HG03139 (cell line): ENCODE measurements around the gene ACER3.
A peak's percentile ranks its signal among the peaks of the same experiment; 100 is the strongest.
"Not testable (repeated sequence)": the region's sequence is repeated elsewhere in the genome, so short reads cannot be mapped to it uniquely, and the experiment has no call there.

Experiments
- ATAC-seq: cut with Tn5 transposase; IDR thresholded peaks from one replicate; pipeline ENCODE4 v1.9.1; 2021; ENCODE audit not compliant: unreplicated experiment

The ACER3 gene

DNA sequence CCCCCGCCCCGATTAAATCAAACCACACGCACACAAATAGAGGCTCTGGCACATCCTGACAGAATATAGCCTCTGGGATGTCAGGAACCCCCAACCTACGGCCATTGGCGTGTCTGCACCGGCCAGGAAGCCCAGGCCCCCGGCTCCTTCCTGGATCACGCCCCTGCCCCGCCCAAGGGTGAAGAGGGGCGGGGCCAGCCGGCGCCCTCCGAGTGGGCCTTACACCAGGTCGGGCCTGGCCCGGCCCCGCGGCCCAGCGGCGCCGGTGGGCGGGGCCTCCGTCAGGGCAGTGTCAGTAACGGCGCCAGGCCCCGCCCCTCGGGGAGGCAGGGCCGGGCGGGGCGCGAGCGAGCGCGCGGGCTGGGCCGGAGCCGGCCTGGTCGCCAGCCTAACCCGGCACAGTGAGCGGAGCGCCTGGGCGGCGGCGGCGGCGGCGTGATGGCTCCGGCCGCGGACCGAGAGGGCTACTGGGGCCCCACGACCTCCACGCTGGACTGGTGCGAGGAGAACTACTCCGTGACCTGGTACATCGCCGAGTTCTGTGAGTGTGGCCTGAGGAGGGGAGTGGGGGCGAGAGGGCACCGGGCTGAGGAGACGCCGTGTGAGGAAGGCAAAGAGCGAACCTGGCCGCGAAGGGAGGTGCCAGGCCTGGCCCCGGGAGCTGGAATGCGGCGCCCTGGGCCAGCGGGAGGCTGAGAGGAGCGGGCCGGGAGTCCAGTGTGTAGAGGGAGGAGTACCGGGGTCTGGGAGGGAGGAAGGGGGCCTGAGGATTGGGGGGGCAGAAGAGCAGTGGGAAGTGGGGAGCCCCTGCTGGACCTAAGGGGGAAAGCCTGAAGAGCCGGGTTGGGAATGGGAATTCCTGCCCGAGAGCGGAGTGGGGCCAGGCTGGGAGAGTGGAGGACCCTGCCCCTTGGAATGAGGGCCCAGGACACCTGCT, at the start of gene ACER3:
ACER3 (plus strand) TSS at position 380 of the 937 bp plus-strand sequence; CDS start at position 439, 59 bp downstream.
- peak; percentile 95 for ATAC-seq

DNA sequence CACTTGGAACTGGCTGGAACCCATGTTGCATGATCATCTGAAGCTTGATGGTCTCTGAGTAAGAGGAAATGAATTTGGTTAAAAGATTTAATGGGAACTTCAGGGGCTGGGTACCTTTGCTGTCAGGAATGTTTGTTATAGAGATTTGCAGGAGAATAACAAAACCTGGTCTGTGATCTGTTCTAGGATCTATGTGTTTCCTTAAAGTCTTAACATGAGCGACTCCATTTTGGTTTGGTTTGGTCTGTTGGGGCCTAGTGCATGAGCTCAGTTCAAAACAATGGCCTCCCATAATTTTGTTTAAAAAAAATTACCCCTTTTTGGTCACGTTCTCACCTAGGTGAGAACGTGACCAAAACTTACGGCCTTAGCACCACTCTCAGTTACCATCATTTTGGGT, 49.5 kb upstream of the ACER3 start:
- no peak for ATAC-seq

DNA sequence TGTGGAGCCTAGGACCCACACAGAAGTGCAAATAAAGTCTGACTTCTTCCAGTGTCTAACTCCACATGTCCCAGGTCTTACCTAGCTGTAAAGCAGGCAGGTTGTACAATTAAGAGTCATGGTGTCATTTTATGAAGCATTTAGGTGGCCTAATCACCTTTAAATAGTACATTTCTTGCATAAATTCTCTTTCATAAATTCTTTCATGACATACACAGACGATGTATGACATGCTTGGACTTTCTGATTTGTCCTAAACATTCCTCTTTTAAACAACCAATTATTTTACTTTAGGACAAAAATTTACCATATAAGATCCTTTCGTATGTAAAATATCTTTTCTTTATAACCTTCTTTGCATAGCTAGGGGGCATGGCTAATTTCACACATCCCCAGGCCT, 46.3 kb upstream of the ACER3 start:
- ATAC-seq: no peak

DNA sequence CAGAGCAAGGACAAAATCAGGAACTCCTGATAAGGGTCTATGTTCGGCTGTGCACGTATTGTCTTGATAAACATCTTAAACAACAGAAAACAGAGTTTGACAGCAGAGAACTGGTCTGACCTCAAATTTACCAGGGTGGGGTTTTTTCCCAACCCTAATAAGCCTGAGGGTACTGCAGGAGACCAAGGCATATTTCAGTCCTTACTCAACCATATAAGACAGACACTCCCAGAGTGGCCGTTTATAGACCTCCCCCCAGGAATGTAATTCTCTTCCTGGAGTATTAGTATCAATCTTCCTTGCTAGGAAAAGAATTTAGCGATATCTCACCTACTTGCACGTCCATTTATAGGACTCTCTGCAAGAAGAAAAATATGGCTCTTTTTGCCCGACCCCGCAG, 45.0 kb upstream of the ACER3 start:
- not testable (repeated sequence) for ATAC-seq

DNA sequence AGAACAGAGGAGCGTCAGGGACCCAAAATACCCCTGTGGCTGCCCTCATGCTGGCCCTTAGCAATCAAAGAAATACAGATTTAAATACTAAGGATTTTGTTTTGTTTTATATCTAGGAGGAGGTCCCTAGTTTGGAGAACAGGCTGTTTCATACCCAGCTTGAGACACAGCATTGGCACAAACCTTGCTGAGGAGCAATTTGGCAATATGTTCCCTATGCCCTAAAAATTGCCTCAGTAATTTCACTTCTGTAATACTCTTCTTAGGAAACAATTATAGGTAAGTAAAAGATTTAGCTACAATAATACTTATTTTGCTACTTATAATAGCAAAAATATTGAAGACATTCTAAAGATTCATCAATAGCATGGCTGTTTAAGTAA, 40.5 kb upstream of the ACER3 start:
- no peak for ATAC-seq

DNA sequence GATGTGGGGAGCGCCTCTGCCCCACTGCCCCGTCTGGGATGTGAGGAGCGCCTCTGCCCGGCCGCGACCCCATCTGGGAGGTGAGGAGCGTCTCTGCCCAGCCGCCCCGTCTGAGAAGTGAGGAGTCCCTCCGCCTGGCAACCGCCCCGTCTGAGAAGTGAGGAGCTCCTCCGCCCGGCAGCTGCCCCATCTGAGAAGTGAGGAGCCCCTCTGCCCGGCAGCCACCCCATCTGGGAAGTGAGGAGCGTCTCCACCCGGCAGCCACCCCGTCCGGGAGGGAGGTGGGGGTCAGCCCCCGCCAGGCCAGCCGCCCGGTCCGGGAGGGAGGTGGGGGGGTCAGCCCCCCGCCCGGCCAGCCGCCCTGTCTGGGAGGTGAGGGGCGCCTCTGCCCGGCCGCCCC, 39.3 kb upstream of the ACER3 start:
- ATAC-seq: not testable (repeated sequence)

DNA sequence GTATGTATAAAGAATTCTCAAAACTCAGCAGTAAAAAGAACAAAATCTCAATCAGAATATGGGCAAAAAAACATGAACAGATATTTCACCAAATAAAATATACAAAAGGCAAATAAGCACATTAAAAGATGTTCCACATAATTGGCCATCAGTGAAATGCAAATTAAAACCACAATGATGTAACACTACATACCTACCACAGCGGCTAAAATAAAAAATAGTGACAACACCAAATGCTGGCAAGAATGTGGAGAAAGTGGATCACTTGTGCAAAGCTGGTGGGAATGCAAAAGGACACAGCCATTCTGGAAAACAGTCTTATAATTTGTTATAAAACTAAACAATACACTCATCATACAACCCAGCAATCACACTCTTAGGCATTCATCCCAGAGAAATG, 38.3 kb upstream of the ACER3 start:
- ATAC-seq: no peak

DNA sequence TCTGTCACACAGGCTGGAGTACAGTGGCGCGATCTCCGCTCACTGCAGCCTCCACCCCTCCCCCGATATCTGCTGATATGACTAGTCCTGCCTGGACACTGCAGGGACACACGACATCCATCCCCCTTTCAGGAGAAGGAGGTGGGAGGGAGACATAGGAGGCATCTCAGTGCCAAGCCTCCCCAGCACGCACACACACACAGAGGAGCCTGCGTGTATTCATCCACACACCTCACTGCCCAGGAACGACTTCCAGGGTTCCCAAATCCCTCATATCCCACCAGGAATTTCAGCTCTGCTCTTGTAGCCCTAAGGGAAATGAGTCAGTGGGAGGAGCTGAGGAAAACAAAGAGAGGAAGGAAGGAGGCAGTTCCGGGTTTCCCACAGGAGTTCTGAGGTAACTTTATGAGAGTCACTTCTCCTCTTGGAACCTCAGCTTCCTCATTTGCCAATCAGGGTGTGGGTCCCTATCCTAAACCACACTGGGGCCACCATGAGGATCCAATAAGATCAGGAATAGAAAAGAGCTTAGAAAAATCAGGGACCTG, 37.2 kb upstream of the ACER3 start:
- no peak for ATAC-seq

DNA sequence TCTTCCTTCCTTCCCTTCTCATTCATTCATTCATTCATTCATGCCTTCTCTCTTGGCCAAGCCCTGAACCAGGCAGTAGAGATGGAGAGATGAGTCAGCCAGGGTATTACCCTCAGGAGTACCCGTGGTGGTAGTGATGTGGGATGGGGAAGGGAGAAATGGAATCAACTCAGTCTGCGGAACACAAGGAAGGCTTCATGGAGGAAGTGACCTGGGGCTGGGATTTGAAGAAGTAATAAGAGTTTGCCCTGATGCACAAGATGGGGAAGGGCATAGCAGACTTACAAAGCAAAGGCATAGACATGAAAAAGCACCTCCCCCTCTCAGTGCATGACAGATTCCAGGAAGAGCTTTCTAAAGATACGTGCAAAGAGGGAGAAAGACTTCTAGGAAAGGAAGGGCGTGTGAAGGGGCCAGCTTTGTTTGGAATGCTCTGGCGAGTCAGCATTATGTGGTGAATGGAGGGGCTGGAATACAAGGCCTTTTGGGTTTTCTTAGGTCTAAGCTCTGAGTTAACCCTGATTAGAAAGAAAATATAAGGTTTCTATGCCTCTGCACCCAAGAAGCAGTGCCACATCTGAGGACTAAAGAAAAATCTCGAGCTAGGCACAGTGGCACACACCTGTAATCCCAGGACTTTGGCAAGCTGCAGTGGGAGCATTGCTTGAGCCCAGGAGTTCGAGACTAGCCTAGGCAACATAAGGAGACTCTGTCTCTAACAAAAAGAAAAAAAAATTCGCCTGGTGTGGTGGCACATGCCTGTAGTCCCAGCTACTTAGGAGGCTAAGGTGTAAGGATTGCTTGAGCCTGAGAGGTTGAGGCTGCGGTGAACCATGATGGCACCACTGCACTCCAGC, 36.4 kb upstream of the ACER3 start:
- no peak for ATAC-seq

DNA sequence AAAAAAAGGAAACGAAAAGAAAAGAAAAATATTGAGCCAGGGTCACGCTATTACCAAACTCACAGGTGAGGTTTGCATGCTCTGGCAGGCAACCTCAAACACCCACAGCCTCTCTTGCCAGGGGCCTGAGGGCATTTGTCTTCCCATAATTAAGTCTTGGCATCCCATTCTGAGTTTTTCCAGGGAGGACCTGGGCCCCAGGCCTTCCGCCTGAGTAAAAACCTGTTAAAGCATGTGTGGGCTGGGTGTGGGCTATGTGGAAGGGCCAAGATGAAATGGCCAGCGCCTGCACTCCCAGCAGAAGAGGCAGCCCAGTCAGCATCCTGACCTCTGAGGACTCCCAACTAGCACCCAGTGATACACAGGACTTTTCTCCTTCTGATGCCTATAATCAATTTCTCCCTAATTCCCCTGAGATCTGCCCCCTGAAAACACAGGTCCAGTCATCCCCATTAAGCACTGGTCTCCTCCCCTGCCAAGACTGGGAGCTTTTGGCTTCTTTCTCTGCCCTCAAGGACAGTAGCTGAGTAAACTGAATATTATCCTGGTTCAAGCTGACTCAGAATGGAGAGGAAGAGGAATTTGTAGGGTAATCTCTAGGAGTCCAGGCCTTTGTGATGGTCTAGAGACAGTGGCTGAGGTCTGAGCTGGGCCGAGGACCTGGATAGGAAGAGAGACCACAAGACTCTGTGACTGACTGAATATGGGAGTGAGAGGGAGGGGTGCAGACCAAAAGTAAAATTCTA, 35.6 kb upstream of the ACER3 start:
- ATAC-seq: no peak

DNA sequence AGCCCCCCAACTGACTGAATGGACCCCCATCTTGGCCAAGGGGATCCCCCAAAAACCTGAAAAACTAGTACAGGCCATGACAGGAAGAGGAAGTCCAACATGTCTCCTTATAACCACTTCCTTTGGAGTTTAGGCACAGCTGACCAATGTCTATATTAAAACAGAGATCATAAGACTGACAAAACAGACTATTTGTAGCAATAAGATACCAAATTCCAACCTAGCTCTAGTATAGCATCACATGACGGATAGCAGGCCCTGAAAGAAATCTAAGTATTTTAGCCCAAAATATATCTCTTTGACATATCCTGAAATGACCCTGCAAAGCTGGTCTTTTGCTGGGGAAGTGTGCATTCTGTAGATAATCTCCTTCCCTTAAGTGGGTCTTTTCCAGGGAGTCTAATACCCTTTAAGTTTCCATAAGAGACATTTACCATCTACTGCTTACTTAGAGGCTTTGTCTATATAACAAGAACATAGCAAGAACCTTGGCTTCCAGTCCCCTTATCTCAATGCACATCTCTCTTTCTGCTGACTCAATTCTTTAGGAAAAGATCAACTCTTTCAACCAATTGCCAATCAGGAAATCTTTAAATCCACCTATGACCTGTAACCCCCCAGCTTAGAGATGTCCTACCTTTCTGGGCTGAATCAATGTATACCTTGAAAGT, 34.9 kb upstream of the ACER3 start:
- ATAC-seq: no peak

DNA sequence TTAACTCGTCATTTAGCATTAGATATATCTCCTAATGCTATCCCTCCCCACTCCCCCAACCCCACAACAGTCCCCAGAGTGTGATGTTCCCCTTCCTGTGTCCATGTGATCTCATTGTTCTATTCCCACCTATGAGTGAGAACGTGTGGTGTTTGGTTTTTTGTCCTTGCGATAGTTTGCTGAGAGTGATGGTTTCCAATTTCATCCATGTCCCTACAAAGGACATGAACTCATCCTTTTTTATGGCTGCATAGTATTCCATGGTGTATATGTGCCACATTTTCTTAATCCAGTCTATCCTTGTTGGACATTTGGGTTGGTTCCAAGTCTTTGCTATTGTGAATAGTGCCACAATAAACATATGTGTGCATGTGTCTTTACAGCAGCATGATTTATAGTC, 34.2 kb upstream of the ACER3 start:
- not testable (repeated sequence) for ATAC-seq

DNA sequence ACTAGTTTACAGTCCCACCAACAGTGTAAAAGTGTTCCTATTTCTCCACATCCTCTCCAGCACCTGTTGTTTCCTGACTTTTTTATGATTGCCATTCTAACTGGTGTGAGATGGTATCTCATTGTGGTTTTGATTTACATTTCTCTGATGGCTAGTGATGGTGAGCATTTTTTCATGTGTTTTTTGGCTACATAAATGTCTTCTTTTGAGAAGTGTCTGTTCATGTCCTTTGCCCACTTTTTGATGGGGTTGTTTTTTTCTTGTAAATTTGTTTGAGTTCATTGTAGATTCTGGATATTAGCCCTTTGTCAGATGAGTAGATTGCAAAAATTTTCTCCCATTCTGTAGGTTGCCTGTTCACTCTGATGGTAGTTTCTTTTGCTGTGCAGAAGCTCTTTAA, 33.7 kb upstream of the ACER3 start:
- ATAC-seq: not testable (repeated sequence)

DNA sequence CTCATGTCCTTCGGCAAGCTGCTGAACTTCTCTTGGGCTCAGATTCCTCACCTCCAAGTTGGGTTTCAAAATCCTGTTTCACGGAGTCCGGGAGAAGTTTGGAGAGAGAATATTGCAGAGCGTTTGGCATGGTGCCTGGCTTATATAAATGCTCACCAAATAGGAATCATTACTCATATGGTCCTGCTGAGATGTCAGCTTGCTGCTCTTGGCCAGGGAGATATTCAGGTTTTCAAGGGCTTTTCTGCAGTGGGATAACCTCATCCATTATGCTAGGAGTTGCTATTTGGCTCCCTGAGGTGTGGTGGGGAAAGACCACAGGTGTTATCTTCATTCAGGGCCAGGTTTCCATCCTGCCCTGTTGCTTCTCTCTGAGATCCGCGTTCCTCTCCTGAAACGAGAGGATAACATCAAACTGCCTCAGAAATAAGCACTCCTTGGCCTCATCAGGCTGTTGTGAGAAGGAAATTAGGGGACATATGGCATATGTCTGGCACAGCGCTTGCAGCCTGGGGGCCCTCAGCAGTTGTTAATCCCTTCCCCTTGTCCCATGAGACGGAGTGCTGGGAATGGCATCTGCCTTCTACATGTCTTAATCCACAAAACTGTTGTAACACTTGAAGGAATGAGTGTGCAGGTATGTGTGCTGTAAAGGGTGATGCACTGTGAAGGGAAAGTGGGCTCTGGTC, 29.9 kb upstream of the ACER3 start:
- no peak for ATAC-seq

DNA sequence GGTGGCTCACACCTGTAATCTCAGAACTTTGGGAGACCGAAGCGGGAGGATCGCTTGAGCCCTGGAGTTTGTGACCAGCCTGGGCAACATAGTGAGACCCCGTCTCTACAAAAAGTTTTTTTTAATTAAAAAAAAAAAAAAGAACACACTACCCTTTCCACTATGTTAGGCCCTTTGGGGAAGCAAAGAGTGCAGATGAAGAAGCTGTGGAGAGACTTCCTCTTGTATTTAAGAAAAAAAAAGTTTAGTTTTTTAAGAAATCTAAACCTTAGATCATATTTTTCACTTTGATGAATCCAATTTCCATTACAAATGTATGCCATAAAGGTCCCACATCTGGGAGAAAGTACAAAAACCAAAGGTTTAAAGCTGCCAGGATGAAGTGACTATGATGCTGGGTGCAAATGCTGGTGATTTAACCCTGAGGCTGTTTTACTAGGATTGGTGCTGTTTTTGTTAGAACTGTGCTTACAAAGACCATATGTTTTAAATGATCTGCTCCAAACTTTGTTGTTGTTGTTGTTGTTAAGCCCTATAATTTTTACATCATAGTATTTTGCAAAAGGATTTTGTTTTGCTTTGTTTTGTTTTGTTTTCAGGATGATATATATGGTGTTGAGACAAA, 28.9 kb upstream of the ACER3 start:
- no peak for ATAC-seq

DNA sequence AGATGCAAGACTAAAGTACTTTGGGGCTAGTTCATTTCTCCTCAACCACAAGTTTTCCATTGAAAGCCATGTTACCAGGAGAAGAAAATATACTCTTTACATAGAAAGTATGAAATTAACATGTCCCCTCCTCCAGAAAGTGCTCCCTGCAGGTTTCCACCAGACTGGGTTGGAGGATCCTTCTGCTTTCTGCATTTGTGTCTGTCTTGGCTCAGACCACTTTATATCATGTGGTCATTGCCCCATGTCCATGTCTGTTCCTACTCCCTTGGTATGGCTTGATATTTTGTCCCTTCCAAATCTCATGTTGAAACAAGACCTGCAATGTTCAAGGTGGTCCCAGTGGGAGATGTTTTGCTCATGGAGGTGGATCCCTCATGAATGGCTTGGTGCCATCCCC, 28.4 kb upstream of the ACER3 start:
- ATAC-seq: no peak

DNA sequence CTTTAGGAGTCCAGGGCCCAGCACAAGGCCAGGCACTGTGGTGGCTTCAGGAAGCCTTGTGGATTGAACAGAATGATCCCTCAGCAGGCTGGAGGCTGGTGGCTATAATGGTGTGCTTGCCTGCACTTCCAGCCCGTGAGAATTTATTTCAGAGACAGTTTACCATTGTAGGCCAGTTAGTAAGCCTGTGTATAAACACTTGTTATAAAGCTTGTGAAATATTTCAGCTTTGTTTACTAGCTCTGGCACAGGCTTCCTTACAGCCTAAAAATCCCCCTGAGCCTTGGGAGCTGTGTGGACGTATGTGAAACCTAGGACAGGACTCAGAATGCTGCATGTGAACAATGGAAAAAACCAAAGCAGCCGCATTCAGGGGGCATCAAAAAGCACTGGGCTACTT, 26.6 kb upstream of the ACER3 start:
- ATAC-seq: no peak

DNA sequence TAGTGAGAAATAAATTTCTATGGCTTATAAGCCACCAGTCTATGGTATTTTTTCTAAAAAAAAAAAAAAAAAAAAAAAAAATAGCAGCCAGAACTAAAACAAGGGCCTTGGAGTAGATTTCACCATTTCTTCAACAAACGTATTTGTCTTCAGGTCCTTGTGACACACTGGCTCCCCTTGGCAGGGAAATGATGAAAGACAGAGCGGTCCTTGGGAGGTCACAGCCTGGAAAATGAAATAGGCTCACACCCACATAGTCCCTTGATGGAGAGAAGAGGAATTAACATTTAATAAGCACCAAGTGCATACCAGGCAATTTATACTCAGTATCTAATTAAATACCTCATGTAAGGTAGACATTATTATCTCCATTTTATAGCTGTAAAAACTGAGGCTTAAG, 25.7 kb upstream of the ACER3 start:
- no peak for ATAC-seq

DNA sequence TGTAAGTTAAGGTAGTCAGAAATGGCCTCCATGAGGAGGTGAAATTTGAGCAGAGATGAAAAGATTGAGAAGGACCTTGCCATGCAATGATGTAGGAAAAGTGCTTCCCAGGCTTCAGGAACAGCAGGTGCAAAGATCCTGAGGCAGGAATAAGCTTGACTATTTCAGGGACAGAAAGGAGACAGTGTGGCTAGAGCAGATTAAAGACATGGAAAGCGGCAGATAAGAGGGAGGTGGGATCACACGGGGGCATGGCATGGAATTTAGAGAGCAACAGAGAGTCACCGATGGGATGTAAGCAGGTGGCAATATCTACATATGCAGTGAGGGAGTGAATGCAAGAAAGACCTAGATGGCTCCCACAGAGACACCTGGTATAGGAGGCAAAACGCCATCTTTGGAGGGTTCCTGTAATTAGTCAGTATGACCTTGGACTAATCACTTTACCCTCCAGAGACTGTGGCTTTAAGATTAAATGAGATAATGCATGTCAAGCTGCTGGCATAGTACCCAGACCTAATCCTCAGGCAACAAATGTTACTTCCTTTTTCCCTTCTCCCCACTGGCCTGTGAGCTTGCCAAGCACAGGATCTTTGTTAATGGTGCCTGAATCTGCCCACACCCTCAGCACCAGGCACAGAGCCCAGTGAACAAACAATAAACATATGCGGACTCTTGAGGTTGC, 24.6 kb upstream of the ACER3 start:
- no peak for ATAC-seq
